Peyer's patch (tissue), 4 donors: ENCODE data around the gene THAP4.

Experiments used
- POLR2A ChIP-seq, 2 donors: fragments of 450-650 bp; IDR thresholded peaks; one replicate each; pipeline ENCODE4 v1.5.1; 2017; ENCODE audit warnings: antibody characterized with exemption in 2 of 2, mild to moderate bottlenecking in 2 of 2, moderate library complexity in 2 of 2
- TF ChIP-seq, protein P1 (sequence below), 6 experiments: fragments of 450-650 bp in 4 of 6; fragments of 200-600 bp in 2 of 6; sonication (generic) in 1 of 6; IDR thresholded peaks; one replicate each; pipeline ENCODE4 v1.5.1; 2017 to 2019; ENCODE audit warnings: antibody characterized with exemption in 6 of 6, mild to moderate bottlenecking in 3 of 6, moderate library complexity in 1 of 6

DNA sequence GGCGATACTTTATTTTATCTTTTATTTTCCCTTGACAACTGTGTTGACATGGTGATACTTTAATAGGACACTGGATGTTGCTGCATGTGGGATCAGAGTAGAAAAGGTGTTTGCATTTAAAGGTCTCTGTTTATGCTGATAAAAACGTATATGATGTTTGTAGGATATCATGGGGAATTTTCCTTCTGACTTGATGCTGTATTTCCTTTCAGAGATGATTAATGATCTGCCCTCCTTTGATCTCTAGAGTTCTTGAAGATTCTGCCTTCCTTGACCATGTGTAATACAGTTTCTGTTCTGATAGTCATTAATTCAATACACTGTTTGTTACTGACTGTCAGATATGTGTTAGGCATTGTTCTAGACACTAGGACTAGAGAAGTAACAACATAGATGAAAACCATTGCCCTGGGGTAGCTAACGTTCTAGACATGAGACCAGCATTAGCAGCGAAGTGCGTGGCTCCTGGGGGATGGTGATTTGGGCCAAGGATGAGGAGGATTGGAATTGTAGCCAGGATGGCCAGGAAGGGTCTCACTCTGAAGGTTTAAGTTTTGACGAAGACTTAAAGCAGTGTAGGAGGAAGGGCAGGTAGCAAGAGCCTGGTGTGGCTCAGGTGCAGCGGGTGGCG is 3.3 kb upstream of the THAP4 start:
- TF ChIP-seq, protein P1, sequence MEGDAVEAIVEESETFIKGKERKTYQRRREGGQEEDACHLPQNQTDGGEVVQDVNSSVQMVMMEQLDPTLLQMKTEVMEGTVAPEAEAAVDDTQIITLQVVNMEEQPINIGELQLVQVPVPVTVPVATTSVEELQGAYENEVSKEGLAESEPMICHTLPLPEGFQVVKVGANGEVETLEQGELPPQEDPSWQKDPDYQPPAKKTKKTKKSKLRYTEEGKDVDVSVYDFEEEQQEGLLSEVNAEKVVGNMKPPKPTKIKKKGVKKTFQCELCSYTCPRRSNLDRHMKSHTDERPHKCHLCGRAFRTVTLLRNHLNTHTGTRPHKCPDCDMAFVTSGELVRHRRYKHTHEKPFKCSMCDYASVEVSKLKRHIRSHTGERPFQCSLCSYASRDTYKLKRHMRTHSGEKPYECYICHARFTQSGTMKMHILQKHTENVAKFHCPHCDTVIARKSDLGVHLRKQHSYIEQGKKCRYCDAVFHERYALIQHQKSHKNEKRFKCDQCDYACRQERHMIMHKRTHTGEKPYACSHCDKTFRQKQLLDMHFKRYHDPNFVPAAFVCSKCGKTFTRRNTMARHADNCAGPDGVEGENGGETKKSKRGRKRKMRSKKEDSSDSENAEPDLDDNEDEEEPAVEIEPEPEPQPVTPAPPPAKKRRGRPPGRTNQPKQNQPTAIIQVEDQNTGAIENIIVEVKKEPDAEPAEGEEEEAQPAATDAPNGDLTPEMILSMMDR (IDR thresholded peaks at IDR 0.05), result no peak
- TF ChIP-seq POLR2A (IDR thresholded peaks at IDR 0.05), result no peak
